Esophagus squamous epithelium (tissue), 4 donors: ENCODE data around the gene CHRNB2.

Experiments
- CTCF ChIP-seq, 6 experiments: fragments of 450-650 bp in 4 of 6; fragments of 200-600 bp in 2 of 6; sonication (generic) in 2 of 6; IDR thresholded peaks; one replicate each; pipeline ENCODE4 v1.5.1; 2016 to 2019; ENCODE audit warnings: antibody characterized with exemption in 6 of 6, mild to moderate bottlenecking in 4 of 6, moderate library complexity in 4 of 6
- POLR2A ChIP-seq, 4 donors: fragments of 450-650 bp; IDR thresholded peaks; one replicate each; pipeline ENCODE4 v1.6.1; 2017; ENCODE audit warnings: antibody characterized with exemption in 4 of 4, mild to moderate bottlenecking in 4 of 4, moderate library complexity in 3 of 4

DNA sequence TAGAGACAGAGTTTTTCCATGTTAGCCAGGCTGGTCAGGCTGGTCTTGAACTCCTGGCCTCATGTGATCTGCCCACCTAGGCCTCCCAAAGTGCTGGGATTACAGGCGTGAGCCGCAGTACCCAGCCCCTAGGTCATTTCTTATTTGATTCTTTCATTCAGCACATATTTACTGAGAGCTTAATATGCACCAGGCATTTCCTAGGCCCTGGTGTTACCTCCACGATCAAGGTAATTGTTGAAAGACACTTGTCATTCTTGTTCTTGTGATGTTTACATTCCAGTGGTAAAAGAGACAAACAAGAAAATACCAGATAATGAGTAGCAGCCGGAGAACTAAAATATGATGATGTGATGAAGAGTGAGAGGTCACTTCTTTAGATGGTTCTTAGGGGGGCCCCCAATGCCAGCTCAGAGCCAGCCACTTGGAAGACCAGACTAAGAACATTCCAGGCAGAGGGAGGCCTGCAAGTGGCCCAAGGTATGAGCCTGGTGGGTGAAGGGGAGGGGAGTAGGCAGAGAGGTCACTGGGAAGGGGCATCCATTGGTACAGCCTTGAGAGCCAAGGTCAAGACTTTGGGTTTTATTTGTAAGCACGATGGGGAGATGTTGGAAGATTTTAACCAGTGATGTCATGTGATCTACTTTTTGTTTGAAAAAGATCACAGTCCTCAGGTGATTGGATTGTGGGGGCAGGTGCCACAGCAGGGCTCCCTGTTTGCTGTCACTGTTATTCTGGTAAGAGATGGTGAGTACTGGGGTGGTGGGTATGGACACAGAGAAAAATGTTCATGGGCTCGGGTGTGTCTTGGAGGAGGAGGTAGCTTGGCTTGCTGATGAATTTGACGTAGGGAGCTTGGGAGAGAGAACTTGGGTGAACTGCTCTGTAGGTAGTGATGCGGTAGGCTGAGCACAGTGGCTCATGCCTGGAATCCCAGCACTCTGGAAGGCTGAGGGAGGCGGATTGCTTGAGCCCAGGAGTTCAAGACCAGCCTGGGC lies 27.8 kb upstream of the CHRNB2 start:
- TF ChIP-seq CTCF (IDR thresholded peaks at IDR 0.05) (no peak), POLR2A (IDR thresholded peaks at IDR 0.05) (no peak)
